ENCODE data around the gene TCTA.

Gene TCTA

DNA sequence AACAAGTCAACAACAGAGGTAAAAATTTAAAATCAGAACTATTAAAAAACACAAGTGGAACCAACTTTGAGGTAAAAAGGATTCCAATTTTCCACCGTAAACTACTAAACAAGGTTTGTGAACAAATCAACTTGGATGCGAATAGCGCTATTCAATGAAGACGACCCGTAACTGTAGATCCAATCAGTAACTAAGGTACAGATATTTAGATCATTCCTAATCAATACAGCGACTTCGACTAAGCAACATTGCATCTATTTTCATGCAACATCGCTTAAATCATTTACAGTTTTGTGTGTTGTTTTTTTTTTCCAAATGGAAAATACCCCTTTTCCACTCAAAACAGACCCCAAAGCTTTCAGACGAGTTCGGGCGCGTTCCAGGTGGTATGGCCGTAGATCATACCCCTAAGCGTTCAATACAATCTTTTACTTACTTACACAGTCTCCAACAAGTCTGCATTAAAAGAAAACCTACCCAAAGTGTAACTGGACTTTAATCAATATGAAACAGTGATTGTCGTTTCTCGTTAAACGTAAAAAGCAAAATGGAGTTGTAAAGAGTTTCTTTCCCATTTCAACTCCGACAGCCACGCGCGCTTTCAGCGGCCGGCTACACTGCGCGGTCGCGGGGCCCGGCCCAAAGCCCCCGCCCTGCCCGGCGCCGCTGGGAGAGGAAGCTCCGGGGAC lies 1.2 kb upstream of the TCTA start:
- H3K4me3 ChIP-seq (ENCODE audit: low read depth, low read length): peak overlapping the region; percentile 96
- DNase-seq (ENCODE audit: low read depth): no peak
- TF ChIP-seq, protein P1, sequence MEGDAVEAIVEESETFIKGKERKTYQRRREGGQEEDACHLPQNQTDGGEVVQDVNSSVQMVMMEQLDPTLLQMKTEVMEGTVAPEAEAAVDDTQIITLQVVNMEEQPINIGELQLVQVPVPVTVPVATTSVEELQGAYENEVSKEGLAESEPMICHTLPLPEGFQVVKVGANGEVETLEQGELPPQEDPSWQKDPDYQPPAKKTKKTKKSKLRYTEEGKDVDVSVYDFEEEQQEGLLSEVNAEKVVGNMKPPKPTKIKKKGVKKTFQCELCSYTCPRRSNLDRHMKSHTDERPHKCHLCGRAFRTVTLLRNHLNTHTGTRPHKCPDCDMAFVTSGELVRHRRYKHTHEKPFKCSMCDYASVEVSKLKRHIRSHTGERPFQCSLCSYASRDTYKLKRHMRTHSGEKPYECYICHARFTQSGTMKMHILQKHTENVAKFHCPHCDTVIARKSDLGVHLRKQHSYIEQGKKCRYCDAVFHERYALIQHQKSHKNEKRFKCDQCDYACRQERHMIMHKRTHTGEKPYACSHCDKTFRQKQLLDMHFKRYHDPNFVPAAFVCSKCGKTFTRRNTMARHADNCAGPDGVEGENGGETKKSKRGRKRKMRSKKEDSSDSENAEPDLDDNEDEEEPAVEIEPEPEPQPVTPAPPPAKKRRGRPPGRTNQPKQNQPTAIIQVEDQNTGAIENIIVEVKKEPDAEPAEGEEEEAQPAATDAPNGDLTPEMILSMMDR (conservative IDR thresholded peaks at IDR 0.05; ENCODE audit: low read depth, low read length): no peak

DNA sequence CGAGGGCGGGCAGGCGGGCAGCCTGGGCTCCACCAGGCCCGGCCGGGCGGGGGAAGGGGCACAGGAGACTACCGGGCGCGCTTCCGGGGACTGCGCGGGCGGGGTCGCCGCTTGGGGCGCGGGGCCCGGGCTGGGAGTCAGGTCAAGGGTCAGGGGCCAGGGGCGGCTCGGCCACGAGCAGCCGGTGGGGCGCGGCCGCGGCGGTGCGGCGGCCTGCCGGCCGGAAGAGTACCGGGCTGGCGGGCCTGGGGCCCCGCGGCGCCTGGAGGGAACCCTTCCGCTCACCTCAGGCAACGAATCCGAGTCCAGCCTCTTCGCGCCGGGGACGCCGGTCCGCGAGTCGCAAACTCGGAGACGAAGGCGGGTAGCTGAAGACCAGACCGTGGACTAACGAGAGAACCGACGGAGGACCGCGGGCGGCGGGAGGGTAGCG lies 672 bp upstream of the TCTA start:
- DNase-seq (ENCODE audit: low read depth): no peak
- TF ChIP-seq, protein P1 (conservative IDR thresholded peaks at IDR 0.05; ENCODE audit: low read depth, low read length): no peak
- peak overlapping the region; percentile 96 for H3K4me3 ChIP-seq (ENCODE audit: low read depth, low read length)

DNA sequence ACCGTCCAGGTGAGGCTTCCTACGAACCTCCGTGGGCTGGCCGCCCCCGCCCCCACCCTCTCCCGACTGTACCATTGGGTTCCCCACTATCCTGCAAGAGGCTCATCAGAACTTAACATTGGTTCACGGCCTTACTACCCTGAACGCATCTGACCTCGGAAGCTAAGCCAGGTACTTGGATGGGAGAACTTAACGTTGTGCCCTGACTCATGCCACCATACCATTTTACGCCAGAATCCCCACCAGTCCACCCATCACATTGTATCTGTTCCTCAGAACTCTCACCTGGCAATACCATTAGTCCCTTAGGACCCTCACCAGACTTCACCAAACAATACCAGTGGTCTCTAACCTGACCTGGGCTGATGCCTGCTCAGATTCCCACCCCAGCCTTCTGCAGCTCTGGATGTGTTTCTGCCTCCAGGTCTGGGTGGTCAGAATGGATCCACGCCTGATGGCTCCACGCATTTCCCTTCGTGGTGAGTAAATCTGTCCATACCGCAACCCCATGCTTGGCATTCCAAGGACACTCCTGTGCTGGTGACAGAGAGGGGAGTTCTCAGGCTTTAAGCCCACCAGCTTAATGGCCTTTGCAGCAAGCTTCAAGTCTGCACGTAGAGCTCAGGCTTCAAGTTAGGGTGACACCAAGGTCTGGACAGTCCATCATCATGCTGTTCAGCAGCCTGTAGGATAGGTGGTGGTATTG lies 562 bp downstream of the TCTA start:
- peak overlapping the region; percentile 97 for H3K4me3 ChIP-seq (ENCODE audit: low read depth, low read length)
- TF ChIP-seq, protein P1 (conservative IDR thresholded peaks at IDR 0.05; ENCODE audit: low read depth, low read length): no peak
- no peak for DNase-seq (ENCODE audit: low read depth)

DNA sequence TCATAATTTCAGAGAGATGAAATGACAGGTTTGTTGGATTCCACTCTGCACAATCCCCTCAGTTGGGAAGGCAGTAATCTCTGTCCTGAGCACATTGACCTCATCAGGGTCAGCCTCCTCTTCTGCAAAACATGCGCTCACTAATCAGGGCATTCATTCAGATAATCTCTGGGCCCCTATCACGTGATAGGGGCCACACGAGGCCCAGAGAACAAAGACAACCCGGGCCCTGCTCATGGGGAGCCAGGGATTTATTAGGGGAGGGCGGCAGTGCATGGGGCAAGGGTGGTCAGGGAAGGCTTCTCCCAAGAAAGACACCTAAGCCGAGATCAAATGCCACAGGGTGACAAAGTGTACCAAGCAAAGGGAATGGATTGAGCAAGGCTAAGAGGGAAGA lies 1.1 kb downstream of the TCTA start:
- TF ChIP-seq, protein P1 (conservative IDR thresholded peaks at IDR 0.05; ENCODE audit: low read depth, low read length): no peak
- no peak for DNase-seq (ENCODE audit: low read depth)

DNA sequence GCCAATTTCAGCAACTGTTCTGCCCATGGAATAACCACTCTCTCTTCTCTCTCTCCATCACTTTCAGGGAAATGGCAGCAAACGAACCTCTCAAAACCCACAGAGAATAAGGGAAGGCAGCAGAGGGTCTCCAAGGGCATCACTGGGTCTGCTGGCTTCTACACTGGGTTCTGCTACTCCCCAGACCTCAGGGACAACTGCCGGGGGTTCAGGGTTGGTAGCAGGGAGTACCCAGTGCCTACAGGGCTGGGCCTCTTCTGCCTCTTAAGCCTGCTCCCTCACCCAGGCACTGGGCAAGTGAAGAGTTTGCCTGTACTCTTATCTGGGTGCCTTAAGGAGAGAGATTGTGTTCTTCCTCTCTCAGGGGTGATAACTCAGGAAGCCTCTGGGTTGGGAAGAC lies 2.5 kb downstream of the TCTA start:
- TF ChIP-seq, protein P1 (conservative IDR thresholded peaks at IDR 0.05; ENCODE audit: low read depth, low read length): no peak
- no peak for DNase-seq (ENCODE audit: low read depth)
- no peak overlapping the region for H3K4me3 ChIP-seq (ENCODE audit: low read depth, low read length)

More for the DNA sequence above, 1.1 kb downstream of the TCTA start:
- peak overlapping the region; percentile 97 for H3K4me3 ChIP-seq (ENCODE audit: low read depth, low read length)

DNA sequence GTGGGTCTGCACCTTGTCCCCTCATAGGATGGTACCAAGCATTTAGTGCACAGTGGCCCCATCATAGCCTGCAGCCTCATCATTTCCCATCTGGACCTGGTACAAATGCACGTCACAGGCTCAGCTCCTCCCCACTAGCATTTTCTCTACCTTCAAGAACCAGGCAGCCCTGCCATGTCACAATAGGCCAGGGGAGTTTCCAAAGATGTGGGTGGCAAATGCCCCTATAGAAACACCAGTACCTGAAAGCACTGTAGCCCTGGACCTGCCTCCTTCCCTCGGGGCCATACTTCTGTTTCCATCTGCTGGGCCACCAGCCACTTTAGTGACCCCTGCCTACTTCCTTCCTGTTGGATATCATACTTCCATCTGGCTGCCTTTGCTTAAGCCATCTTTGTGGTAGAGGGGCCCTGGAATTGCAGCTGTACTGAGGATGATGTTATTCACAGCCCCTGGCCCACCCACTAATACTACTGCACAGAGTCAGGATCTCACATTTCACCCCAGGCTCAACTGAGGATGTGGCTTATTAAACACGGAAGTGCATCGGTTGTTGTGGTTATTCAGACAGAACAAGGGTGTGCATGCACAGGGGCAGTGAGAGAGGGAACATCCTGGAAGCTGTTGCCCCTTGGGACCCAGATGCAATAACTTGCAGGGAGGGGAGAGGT lies 3.8 kb downstream of the TCTA start:
- peak; percentile 35 for DNase-seq (ENCODE audit: low read depth)
- no peak overlapping the region for H3K4me3 ChIP-seq (ENCODE audit: low read depth, low read length)
- TF ChIP-seq, protein P1 (conservative IDR thresholded peaks at IDR 0.05; ENCODE audit: low read depth, low read length): no peak

All from choroid plexus epithelial cell (primary cell).